EH (cell line): ENCODE data around the gene DHRS13.
"Not testable (repeated sequence)": the region's sequence is repeated elsewhere in the genome, so short reads cannot be mapped to it uniquely, and the experiment has no call there.

Experiments
- DNase-seq: peaks from one replicate; pipeline ENCODE4 v3.0.0-alpha.2; 2015; ENCODE audit warnings: low read depth

DHRS13 gene

GRCh38 chr17:28935744-28936460 lies 33.0 kb upstream of the DHRS13 start:
- DNase-seq, result no peak

- DNase-seq, result not testable (repeated sequence)
Measured at GRCh38 chr17:28934508-28934907, 31.6 kb upstream of the DHRS13 start.

- DNase-seq, result no peak
Measured at GRCh38 chr17:28929787-28930186, 26.9 kb upstream of the DHRS13 start.

- peak; percentile 38 for DNase-seq
Measured at GRCh38 chr17:28928061-28928460, 25.2 kb upstream of the DHRS13 start.

- DNase-seq, result peak; percentile 15
Measured at GRCh38 chr17:28926786-28927185, 23.9 kb upstream of the DHRS13 start.

- no peak for DNase-seq
Measured at GRCh38 chr17:28926366-28926765, 23.5 kb upstream of the DHRS13 start.

GRCh38 chr17:28925912-28926365 lies 23.1 kb upstream of the DHRS13 start:
- peak; percentile 84 for DNase-seq

GRCh38 chr17:28920201-28920600 lies 17.3 kb upstream of the DHRS13 start:
- no peak for DNase-seq

- no peak for DNase-seq
Measured at GRCh38 chr17:28918295-28918694, 15.4 kb upstream of the DHRS13 start.

- DNase-seq, result no peak
Measured at GRCh38 chr17:28917465-28917864, 14.6 kb upstream of the DHRS13 start.

- DNase-seq, result no peak
Measured at GRCh38 chr17:28917029-28917428, 14.2 kb upstream of the DHRS13 start.

GRCh38 chr17:28916302-28916934 lies 13.5 kb upstream of the DHRS13 start:
- peak; percentile 52 for DNase-seq

GRCh38 chr17:28912938-28913333 lies 10.1 kb upstream of the DHRS13 start:
- no peak for DNase-seq

GRCh38 chr17:28912281-28912937 lies 9.5 kb upstream of the DHRS13 start:
- DNase-seq, result no peak

- no peak for DNase-seq
Measured at GRCh38 chr17:28911411-28912045, 8.6 kb upstream of the DHRS13 start.

GRCh38 chr17:28910534-28910933 lies 7.7 kb upstream of the DHRS13 start:
- no peak for DNase-seq

GRCh38 chr17:28908640-28909167 lies 5.8 kb upstream of the DHRS13 start:
- DNase-seq, result peak; percentile 83

GRCh38 chr17:28907709-28908475 lies 5.0 kb upstream of the DHRS13 start:
- no peak for DNase-seq

GRCh38 chr17:28906706-28907438 lies 4.0 kb upstream of the DHRS13 start:
- DNase-seq, result no peak

- no peak for DNase-seq
Measured at GRCh38 chr17:28906276-28906675, 3.4 kb upstream of the DHRS13 start.

GRCh38 chr17:28904800-28905199 lies 1.9 kb upstream of the DHRS13 start:
- DNase-seq, result no peak
